ENCODE measurements around the gene ZNF280B. TPM values are rescaled to one million over a fixed set of nuclear protein-coding genes. Genes with fewer than 3 reads are reported as not detected.

Gene ZNF280B
- total and polyA plus RNA-seq, 10 of the 15 experiments (the other 5 are each of a cell fraction or from before 2014, with no cell fraction given), result 0.28 to 2.2 (median 1.1) TPM

GRCh38 chr22:22463855-22464540, 44.5 kb downstream of the ZNF280B start:
- Histone ChIP-seq H3K9ac (ENCODE audit: control insufficient read depth, insufficient read depth, low read length) (no peak overlapping the region), H3K4me1 (ENCODE audit: control insufficient read depth, insufficient read depth, low read length) (no peaks in the 10 kb centered on the region), H3K27me3 (replicated peaks in 1 of 2; ENCODE audit: control insufficient read depth in 2 of 2, insufficient read depth in 2 of 2, low read length in 1 of 2) (no peaks in the 10 kb centered on the region), H3K4me2 (ENCODE audit: control insufficient read depth, insufficient read depth) (no peak overlapping the region), H3K9me3 (replicated peaks; ENCODE audit: control insufficient read depth, insufficient read depth, low read length) (peaks cover 4% of the 10 kb centered on the region; the same call in 2 of the 3 replicates), H4K20me1 (ENCODE audit: control insufficient read depth, insufficient read depth) (no peaks in the 10 kb centered on the region), H3K79me2 (ENCODE audit: control insufficient read depth, insufficient read depth, low read length) (no peaks in the 10 kb centered on the region), H3K27ac (ENCODE audit: control insufficient read depth, insufficient read depth) (no peak overlapping the region), H3K36me3 (ENCODE audit: control insufficient read depth in 2 of 2, insufficient read depth in 2 of 2, low read length in 1 of 2) (no peaks in the 10 kb centered on the region), H2AFZ (ENCODE audit: control insufficient read depth, low read depth, low read length) (no peak overlapping the region), H3K4me3 (no peak overlapping the region)
- TF ChIP-seq RAD21 (IDR thresholded peaks at IDR 0.05; ENCODE audit: insufficient read depth, low read depth, low read length) (peak; percentile 68), ELK1 (IDR thresholded peaks at IDR 0.05; ENCODE audit: low read depth, low read length) (no peak), SMC3 (IDR thresholded peaks at IDR 0.05; ENCODE audit: borderline replicate concordance, low read length) (peak; percentile 58; the same call in 1 of the 2 replicates), RUNX3 (IDR thresholded peaks at IDR 0.05; ENCODE audit: low read length) (peak; percentile 48), CTCF (IDR thresholded peaks at IDR 0.05 in 2 of 3, conservative IDR thresholded peaks at IDR 0.05 in 1 of 3; ENCODE audit: control insufficient read depth in 2 of 3, extremely low read depth in 1 of 3, insufficient read depth in 1 of 3, low read depth in 3 of 3, low read length in 3 of 3) (peak; percentile 27 to 63 (median 55); a peak in 5 of 6 replicates), WRNIP1 (IDR thresholded peaks at IDR 0.05; ENCODE audit: borderline replicate concordance, low read depth, low read length) (no peak), CBX3 (IDR thresholded peaks at IDR 0.05; ENCODE audit: borderline replicate concordance, low read depth) (no peak)
- POLR2A ChIA-PET, result no interaction called here
- in situ Hi-C loops (cut with MboI) (no loop called here), intact Hi-C loops (cut with micrococcal nuclease; ENCODE audit: unreplicated experiment) (loop anchor here (1.0 to 5.0 kb wide), 3 partner anchors 33 to 123 kb away; no protein-coding TSS in a partner anchor)
- CTCF ChIA-PET, result interaction anchor here (0.7 to 5.5 kb wide), 26 partner anchors 14 to 491 kb away, joined by 3 to 75 read pairs (median 4); partner anchors contain the start of gene ZNF280A
- SMC1A ChIA-PET (ENCODE audit: uncharacterized antibody, unreplicated experiment), result interaction anchor here (0.9 to 5.2 kb wide), 17 partner anchors 8 to 491 kb away, joined by 3 to 53 read pairs (median 3); no protein-coding TSS in a partner anchor
- RAD21 ChIA-PET (ENCODE audit: unreplicated experiment), result interaction anchor here (0.7 to 2.9 kb wide), 9 partner anchors 32 to 256 kb away, joined by 3 to 21 read pairs (median 4); no protein-coding TSS in a partner anchor
- ATAC-seq, result peak; percentile 71
- peak; percentile 75 for FAIRE-seq
- DNase-seq (ENCODE audit: low read depth, low spot score), result no peak
- BruUV-seq (replicated peaks), result no TSS peak
- 46% methylated on average over 18 of the region's 18 CpGs for WGBS (ENCODE audit: insufficient coverage, insufficient replicate concordance, low lambda C conversion rate, missing lambda C conversion rate)

Measured in GM12878 (cell line).